ENCODE data around the gene ARHGEF19.
"Not testable (repeated sequence)": the region's sequence is repeated elsewhere in the genome, so short reads cannot be mapped to it uniquely, and the experiment has no call there.

ARHGEF19 gene

DNA sequence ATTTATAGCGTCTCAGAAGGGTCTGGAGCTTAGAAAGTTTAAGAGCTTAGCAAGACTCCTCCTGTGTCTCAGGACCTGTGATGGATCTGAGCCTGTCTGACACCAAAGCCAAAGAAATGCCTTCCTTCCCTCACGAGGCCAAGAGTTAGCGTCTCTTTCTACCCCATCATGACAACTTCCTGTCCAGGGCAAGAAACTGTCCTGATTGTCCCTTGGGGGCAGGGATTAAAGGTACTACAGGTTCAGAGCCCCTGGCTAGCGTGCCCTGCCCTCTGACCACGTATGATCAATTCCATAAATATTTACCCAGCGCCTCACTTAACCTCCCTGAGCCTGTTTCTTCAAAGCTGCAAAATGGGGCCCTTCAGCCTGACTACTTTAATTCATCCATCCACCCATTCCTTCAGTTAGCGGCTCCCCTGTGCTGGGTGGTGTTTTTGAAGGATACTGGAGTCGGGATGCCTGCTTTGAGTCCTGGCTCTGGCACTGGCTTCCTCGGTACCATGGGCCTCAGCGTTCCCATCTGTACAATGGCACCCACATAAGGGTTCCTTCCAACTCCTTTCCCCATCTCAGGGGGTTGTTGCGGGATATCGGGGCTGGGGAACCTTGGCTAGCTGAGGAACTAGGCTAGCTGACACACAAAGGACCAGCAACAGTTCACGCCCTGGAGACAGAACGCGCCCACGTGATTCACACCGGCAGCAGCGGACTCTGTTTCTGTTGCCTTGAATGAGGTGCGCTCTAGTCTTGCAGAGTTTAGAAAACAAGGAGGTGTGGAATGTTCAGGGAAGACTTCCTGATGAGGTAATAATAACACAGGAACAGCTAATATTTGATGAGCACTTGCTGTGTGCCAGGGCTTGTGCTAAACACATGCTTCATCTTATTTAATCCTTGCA is 33.6 kb downstream of the ARHGEF19 start:
- FAIRE-seq: no peak

GRCh38 chr1:16177306-16177705 is 35.1 kb downstream of the ARHGEF19 start:
- FAIRE-seq: no peak

DNA sequence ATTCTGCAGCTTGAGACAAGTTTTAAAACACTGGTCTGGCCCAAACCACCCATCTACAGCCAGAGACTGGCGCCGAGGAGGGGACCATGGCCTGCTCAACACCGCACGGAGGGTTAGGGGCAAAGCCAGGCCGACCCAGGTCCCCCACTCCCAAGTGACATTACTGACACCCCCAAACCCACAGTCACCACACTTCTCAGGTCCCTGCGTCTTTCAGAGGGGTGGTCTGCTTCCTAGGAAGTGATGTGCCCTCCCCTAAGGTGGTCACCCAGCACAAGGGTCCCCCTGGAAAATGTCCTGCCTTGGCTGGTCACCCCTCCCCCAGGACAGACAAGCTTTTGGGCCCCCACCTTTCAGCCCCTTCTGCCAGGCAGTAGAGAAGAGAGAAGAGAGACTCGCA is 35.8 kb downstream of the ARHGEF19 start:
- FAIRE-seq: no peak

- FAIRE-seq: no peak
These were observed 36.6 kb downstream of the ARHGEF19 start for GRCh38 chr1:16175610-16176553.

GRCh38 chr1:16174886-16175598 is 37.4 kb downstream of the ARHGEF19 start:
- no peak for FAIRE-seq

- FAIRE-seq: no peak
These were observed 38.1 kb downstream of the ARHGEF19 start for GRCh38 chr1:16174261-16174868.

DNA sequence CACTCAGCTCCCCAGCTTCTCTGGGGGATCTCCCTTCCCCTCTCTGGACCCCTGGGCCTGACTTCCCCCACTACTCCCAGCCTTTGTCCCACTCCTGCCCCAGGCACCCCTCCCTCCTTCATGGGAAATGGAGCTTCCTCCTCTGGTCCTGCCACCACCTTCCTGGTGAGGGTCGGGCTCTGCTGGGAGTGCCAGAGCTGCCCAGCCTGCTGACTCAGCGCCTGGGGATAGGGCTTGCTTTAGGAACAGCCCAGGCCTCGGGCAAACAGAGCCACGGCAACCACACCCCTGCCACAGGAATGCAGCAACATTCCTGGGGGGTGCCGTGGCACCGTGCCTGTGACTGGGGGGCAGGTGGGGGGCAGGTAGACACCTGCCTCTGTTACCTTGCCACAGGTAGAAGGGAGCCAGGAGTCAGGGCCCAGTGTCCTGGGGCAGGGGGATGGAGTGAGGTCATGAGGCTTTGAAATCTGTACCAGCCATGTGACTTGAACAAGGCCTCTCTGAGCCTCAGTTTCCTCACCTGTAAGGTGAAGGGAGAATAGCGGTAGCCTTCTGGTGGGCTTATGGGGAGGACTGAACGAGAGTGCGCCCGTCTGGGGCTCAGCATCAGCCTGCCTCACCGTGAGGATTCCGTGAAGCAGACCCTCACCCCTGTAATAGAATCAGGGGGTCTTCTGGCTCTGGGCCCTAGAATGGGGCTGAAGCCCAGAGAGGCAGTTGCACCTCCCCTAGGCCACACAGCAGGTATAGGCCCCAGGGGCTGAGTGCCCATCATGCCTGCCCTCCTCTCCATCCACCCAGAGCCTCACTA is 38.8 kb downstream of the ARHGEF19 start:
- FAIRE-seq: no peak

GRCh38 chr1:16172964-16173446 is 39.4 kb downstream of the ARHGEF19 start:
- FAIRE-seq: no peak

DNA sequence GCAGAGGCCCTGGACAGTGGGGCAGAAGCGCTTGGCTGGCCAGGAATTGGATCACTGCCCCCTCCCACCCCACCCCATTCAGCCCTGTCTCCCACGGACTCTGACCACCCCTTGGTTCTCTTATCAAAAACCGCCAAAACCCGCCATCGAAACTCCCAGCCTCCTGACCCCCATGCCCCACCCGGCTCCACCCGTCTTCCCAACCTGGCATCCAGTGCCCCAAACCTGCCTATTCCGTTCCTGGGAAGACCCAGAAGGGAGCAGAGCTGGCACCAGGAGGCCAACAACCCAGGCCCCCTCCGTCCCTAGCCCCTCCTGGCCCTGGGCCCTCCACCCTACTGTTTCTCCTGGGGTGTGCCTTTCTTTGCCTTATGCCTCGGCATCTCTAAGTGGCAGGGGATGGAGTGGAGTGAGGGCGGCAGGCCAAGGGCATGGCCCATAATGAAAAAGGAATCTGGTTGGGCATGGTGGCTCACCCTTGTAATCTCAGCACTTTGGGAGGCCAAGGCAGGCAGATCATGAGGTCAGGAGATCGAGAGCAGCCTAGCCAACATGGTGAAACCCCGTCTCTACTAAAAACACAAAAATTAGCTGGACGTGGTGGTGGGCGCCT is 40.1 kb downstream of the ARHGEF19 start:
- FAIRE-seq: no peak

DNA sequence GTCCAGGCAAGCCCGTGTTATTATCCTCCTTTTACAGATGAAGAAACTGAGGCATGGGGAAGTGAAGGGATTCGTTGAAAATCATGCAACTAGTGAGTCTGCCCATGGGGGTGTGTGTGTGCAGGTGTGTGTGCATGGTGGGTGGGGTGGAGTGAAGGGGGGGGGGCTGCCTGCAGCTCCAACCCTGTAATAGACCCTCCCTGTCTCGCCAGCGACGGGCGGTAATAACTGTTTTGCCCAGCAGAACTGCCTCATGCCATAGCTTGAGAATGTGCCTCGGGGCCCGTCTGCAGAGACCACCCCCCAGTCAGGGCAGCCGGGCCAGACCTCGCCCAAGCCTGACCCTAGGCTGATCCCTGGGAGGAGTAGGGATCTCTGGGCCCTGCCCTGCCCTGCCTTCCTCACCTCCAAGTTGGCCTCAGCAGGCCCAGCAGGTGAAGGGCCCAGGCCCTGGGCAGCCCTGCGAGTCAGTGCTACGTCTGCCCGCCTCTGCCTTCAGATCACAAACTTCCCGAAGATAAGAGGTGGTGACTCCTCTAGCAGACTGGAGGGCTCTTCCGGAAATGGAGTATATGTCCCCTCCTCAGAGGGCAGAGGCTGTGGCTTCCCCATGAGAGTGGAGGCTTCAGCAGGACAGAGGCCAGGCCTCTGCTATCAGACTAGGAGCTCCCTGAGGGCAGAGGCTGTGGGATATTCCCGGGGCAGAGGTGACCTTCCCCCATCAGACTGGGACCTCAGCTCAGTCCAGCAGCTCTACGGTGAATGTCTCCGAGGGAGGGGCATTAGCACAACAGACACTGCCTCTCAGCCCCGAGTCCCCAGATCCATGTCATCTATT is 40.9 kb downstream of the ARHGEF19 start:
- no peak for FAIRE-seq

DNA sequence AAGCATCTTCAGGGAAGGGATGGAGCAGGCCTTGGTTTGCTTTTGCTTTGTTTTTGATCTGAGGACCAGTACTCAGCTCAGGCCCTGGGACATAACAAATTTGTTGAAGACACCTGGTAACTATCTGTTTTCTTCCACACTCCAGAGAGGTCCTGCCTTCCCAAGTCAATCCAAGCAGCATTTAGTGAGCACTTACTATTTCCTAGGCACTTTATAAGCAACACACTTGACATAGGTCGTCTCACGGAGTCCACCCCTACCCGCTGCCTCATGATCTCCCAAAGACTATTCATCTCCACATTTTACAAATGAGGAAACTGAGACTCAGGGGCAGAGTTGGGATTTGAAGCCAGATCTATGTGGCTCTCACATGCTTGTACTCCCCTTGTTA is 42.2 kb downstream of the ARHGEF19 start:
- FAIRE-seq: no peak

GRCh38 chr1:16168622-16169360 is 43.7 kb downstream of the ARHGEF19 start:
- no peak for FAIRE-seq

- FAIRE-seq: not testable (repeated sequence)
These were observed 44.3 kb downstream of the ARHGEF19 start for GRCh38 chr1:16168144-16168495.

- FAIRE-seq: no peak
These were observed 44.9 kb downstream of the ARHGEF19 start for GRCh38 chr1:16167331-16168143.

- FAIRE-seq: no peak
These were observed 46.3 kb downstream of the ARHGEF19 start for GRCh38 chr1:16166117-16166516.

DNA sequence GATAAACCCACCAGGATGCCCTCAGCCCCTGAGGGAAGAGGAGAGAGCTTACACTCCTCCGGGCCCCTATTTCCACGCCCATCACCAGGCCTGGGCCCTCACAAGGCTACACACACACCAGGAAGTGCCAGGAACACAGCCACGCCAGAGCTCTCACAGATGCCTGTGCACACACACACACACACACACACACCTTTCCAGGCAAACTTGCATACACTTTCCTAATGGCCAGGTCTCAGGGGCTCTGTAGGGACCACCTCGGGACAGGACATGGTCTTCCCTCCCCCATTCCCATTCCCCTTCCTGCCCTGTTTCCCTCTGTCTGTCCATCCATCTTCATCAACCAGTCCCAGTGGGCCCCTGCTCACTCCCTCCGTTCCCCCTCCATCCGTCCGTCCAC is 46.9 kb downstream of the ARHGEF19 start:
- FAIRE-seq: no peak

GRCh38 chr1:16165073-16165364 is 47.4 kb downstream of the ARHGEF19 start:
- no peak for FAIRE-seq

GRCh38 chr1:16164213-16165072 is 48.0 kb downstream of the ARHGEF19 start:
- no peak for FAIRE-seq

All from colon (tissue), 2 donors.